ENCODE data around the gene OR1Q1.

DNA sequence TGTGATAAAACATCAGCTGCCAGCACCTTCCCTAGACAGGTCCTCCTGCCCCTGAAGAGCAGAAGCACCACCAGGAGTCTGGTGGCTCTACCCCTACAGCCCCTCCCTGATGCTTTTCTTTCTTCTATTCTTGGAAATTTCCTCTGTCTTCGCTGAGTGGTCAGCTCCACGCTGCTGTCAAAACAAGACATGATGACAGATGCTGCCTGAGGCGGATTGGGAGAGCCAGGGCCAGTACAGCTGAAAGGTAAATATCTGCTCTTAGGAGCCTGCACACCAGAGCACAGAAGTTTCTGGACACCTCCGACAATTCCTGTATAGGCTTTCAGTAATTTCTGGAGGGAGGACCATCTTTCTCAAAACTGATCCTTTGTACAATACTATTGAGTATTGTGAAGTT, 4.7 kb upstream of the OR1Q1 start:
- no peak for TF ChIP-seq POLR2A (IDR thresholded peaks at IDR 0.05)
- TF ChIP-seq CTCF (IDR thresholded peaks at IDR 0.05): no peak

Measured in esophagus squamous epithelium (tissue), 4 donors.